Measurements from ENCODE around the gene PKDCC.

PKDCC gene

GRCh38 chr2:42091671-42092070 lies 43.9 kb downstream of the PKDCC start:
- DNase-seq: no peak

- DNase-seq: peak; percentile 79
Measured at GRCh38 chr2:42092084-42092996, 44.5 kb downstream of the PKDCC start.

GRCh38 chr2:42094114-42094513 lies 46.3 kb downstream of the PKDCC start:
- DNase-seq: no peak

GRCh38 chr2:42095923-42096408 lies 48.1 kb downstream of the PKDCC start:
- DNase-seq: peak; percentile 86

DNA sequence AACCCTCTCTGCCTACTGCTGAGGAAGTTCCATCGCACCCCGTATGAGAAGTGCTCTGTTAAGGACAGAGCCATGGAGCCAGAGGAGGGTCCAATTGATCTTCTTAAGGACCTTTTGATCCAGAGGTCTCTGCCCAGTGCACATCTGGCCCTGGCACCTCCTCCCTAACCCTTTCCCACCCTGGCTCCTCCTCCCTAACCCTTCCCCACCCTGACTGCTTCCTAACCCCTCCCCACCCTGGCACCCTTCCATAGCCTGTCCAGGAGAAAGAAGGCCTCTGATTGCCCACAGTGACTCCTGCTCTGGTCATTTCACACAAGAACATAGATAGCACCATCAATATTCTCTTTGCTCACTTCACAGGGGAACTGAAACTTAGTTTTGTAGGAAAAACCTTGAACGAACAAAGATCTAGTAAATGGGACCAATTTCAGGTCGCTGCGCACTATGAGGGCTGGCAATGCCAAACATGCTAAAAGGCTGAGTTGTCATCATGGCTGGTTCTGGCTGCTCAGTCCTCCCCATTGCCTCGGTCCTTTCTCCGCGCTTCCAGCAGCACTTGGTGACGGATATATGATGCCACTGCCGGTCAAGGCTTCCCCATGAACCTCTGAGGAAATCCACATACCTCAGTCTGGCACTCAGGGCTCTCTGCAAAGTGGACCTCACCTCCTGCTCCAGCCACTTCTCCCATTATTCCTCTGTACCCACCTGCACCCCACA lies 49.2 kb downstream of the PKDCC start:
- no peak for DNase-seq

- DNase-seq: no peak
Measured at GRCh38 chr2:42098571-42099437, 51.0 kb downstream of the PKDCC start.

- no peak for DNase-seq
Measured at GRCh38 chr2:42099438-42100173, 51.8 kb downstream of the PKDCC start.

GRCh38 chr2:42100683-42101205 lies 52.9 kb downstream of the PKDCC start:
- DNase-seq: no peak

DNA sequence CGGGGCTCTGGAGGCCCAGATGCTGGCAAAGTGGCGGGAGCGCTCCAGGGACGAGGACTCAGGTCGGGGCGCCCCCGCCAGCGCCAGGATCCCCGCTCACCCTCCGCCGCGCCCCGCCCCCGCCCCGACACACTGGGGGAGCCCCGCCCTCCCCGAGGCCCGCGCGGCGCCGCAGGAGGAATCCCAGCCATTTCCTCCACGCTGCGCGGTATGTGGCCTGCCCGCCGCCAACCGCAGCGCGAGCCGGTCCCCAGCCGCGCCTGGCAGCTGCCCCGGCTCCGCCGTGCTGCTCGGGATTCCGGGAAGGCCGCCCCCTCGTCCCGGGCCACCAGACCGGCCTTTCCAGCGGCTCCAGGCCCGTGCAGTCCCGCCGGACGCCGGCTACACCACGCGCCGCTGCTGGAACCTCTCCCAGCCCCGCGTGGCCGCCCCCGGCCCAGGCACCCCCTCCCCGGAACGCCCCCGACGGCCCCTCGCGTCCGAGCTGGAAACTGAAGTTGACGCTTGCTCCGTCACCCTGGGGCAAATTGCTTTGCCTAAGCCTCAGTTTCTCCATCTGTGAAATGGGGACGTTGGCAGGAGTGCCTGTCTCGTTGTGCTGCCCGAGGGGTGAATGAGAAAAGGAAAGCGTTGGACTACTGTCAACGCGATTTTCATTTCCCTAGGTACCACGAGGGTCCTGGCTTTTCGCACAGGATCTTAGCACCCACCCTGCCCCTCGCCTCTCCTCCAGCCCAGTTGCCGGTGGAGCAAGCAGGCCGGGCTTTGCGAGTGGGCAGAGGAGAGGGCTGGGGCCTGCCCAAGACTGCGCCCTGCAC lies 53.6 kb downstream of the PKDCC start:
- peak; percentile 72 for DNase-seq

DNA sequence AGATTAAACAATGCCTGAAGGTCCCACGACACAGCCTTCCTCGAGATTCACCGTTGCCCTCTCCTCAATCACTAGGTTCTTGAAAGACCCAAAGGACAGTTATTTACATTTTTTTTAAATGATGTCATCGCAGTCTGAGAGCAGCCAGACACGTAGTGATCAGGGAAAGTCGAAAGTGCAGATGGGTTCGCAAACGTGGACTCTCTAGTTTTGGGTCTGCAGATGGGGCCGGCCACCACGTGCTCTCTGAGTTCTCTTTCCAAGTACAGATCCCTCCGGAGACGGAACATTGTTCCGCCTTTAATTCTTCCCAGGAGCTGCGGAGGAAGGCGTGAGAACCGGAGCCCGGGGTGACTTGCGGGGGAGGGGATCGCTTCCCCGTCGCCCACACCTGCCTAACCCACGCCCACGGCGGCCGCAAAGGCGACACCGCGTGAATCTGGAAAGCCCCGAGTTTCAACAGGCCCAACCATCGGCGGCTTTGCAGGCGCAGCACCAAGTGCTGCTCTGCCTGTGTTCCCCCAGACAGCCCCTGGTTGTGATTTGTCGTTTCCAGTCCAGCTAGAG lies 54.3 kb downstream of the PKDCC start:
- DNase-seq: peak; percentile 85

- peak; percentile 89 for DNase-seq
Measured at GRCh38 chr2:42102591-42103450, 55.0 kb downstream of the PKDCC start.

DNA sequence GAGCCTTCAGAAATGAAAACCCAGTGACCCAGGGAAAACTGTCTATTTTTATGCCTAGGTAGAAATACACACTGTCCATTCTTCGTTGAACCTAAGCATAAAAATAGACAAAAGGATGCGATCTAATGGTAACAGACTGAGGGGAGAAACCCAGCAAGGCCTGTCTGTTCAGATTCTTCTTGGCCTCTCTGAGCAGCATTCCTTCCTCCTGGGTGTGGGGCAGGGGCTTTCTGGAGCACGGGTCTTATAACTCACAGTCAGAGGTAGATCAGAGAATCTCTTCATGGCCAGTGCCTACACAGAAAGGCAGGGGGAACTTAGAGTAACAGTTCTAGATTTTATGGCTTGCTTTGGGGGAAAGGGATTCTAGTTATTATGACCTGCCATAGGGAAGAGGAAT lies 56.0 kb downstream of the PKDCC start:
- no peak for DNase-seq

DNA sequence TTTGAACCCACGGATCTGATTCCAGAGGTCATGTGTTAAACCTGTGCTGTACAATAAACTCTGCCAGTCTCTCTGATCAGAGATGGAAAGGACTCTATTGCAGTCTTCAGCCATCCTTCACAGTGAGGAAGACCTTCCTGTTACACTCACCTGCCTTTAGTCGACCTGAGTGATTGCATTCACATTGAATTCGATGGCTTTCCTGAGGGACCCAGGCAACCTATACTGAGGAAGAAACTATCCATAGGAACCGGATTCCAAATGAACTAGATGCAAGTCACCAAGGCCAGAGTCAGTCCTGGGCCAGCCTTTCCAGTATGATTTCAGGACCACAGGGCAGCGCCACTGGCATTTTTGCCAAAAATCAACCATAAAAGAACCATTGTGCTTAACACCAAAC lies 56.8 kb downstream of the PKDCC start:
- no peak for DNase-seq

DNA sequence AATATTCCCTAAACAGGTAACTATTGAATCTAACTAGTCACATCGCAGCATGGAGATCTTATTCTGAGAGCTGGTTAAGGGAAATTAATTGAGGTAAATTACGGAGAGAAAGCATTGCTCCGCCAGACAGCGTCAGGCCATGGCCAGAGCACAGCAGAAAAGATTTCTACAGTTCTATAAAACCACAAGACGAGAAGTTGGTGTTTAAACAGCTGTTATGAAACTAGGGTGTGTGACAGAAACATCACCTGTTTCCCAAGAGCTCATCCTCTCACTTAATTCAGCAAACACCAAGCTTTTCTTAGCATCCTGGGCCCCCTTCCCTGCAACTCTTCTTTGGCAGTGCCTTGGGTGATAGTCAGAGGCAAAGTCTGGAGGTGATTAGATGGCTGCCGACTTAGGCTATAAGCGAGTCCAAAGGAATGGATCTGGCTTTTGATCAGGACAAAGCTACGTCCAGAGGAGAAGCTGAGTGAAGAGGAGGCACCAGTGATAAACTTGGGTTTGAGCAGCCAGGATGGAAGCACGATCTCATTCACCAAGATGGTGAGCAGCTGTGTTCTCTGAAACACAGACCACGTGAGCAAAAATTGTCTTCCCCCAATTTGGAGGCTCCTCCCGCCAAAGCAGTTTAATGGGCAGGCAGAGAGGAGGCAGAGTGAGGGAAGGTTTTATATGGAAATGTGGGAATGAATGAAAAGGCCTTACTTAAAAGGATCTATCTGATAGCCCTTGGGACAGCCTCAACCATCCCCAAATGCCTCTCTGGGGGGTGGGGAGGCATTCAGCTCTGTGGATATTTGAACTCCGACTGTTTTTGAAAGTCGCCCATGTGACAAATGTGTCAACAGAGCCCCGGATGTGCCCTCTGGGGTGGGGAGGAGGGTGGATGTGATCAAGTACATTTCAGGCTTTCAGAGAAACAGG lies 57.8 kb downstream of the PKDCC start:
- DNase-seq: peak; percentile 73

GRCh38 chr2:42106257-42106816 lies 58.5 kb downstream of the PKDCC start:
- no peak for DNase-seq

DNA sequence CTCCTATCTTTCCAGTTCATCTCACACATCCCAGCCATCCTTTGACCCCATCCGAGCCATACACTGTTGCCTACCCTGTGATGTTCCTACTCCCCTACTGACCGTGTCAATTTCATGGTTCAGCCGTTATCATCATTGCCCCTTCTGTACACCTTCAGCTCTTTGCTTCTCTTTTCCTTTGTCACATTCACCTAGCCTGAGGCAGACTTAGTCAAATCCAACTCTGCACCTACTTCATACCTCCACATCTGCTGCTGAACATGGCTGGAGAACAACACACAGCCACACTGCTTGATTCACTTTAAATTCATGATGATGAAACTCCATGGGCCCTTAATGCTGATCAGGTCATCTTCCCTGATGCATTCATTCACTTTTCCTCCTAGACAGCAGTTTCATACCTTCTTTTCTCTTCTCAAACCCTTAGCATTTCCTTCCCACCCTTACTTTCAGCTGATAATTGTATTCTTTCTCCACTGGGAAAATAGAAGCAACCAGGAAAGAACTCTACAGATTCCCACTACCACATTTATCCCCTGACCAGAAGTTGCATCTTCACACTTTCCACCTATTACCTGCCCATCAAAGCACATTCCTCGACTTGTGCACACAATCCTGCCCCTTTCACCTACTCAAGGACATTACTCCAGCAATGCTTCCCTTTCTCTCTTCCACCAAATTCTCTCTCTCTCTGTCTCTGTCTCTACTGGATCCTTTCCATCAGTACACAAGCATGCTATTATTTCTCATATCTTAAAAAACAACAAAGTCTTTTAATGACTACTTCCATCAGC lies 59.6 kb downstream of the PKDCC start:
- DNase-seq: no peak

Measured in DMS53 (cell line).